Pons (tissue), 1 donor: ENCODE results near the gene VWA1.
"Not testable (repeated sequence)": the region's sequence is repeated elsewhere in the genome, so short reads cannot be mapped to it uniquely, and the experiment has no call there.

Experiments used
- DNase-seq: peaks from one replicate; pipeline ENCODE4 v3.0.0-alpha.2; 2016; ENCODE audit warnings: low spot score

The VWA1 gene

DNA sequence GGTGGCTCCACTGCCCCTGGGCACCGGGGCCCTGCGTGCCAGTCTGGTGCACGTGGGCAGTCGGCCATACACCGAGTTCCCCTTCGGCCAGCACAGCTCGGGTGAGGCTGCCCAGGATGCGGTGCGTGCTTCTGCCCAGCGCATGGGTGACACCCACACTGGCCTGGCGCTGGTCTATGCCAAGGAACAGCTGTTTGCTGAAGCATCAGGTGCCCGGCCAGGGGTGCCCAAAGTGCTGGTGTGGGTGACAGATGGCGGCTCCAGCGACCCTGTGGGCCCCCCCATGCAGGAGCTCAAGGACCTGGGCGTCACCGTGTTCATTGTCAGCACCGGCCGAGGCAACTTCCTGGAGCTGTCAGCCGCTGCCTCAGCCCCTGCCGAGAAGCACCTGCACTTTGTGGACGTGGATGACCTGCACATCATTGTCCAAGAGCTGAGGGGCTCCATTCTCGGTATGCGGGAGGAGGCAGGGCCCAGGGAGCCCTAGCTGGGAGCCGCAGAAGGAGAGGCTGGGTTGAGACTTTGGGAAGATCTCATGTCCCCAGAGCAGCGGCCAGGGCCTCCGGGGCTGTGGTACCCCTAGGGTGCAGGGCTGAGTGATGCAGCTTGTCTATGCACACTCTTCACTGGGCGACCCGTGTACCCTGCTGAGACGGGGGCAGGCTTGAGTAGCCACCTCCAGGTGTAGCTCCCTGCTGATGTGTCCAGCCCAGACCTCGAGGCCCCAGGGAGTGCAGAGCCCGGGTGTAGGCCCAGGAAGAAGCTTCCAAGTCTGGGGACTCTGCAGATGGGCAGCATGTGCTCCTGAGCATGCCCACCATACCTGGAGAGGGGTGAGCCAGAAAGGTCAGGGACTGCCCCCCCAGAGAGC is 1.8 kb downstream of the VWA1 start:
- DNase-seq = no peak

DNA sequence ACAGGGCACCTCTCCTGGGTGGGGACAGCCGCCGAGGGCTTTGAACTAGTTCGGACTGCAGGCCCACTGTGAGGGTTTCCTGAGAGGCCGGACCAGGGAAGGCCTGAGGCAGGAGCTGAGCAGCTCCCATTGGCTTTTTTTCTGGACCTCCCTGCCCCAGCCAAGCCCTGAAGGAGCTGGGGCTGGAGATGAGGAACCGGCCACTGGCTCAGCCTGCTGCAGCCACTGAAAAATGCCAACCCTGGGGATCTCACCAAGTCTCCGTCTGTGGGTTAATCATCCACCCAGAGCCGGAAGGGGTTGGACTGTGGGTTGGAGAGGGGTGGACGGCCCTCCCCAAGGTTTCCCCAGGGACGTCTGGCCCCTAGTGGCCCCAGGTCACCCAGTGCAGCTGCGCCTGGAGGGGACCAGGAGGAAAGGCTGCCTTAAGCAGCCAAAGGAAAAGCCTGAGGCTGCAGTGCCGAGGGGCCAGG is 2.5 kb downstream of the VWA1 start:
- no peak for DNase-seq

DNA sequence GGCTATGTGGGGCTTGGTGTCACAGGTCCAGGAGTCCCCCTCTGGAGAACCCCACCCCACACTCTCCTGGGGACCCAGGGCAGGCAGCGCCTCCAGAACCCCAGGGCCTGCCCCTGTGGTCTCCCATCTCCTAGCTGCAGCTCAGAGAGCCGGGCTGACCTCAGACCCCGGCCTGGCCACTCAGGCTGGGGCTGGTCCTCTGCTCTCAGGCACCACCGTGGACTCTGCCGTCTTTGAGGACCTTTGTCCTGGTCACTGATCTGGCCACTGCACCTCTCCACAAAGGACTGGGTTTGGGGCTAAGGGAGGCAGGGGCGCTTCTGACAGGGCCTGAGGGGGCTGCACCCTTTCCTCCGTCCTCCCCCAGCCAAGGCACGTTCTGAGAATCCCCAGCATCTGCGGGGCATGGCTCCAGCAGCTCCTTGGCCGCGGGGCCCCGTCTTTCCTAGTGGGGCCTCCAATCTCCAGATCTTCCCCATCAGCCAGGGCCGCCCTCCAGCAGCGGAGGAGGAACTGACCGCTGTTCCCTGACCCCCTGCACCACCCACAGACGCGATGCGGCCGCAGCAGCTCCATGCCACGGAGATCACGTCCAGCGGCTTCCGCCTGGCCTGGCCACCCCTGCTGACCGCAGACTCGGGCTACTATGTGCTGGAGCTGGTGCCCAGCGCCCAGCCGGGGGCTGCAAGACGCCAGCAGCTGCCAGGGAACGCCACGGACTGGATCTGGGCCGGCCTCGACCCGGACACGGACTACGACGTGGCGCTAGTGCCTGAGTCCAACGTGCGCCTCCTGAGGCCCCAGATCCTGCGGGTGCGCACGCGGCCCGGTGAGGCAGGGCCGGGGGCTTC is 3.3 kb downstream of the VWA1 start:
- no peak for DNase-seq

DNA sequence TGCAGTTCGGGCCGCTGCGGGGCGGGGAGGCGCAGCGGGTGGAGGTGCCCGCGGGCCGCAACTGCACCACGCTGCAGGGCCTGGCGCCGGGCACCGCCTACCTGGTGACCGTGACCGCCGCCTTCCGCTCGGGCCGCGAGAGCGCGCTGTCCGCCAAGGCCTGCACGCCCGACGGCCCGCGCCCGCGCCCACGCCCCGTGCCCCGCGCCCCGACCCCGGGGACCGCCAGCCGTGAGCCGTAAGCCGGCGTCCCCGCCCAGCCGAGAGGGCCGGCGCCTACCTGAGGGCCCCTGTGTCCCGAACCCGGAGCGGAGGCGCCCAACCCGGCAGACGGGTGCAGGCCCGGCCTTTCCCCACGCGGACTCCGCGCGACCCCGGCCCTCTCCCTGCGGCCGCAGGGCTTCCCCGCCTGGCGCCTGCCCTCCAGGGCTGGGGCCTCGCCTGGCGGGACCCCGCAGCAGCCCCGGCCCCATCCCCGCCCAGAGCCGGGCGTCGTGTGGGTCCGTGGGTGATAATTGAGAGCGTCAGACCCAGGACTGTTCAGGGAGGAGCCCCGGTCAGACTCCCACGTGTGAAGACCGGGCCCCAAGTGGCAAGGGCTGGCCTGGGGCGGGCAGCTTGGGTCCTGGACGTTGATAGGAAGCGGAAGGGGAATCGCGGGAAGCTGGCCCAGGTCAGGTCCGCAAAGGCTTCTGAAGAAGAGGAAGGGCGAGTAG is 4.2 kb downstream of the VWA1 start:
- no peak for DNase-seq

DNA sequence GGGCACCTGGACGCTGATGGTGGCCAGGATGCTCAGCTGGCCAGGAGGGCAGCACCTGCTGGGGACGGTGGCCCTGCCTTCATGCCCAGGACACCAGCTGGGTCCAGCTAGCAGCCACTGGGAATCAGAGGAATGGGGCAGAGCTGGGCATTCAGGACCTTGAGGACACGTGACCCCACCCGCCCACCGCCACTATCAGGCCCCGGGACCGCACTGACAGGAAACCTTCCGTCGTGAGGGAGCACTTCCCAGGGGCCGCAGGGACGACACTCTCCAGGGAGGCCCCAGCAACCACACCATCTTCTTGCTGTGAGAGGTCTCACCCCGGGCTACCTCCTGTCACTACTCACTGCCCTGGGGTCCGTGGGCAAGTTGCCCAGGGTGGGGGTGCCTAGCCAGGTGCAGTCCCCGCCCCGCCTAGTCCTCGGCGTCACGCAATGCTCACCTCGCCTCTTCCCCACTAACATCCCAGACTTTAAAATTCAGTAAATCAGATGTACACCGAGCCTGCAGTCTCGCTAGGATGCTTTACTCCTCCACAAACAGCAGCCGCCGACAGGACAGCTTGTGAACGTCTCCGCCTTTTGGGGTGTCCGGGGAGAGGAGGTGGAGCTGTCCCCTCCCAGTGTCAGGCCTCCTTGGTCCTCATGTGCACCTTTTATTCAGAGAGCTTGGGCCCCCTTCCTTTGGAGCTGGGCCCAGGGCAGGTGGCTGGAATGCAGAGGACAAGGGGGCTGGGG is 4.9 kb downstream of the VWA1 start:
- no peak for DNase-seq

- no peak for DNase-seq
These were observed 5.8 kb downstream of the VWA1 start for GRCh38 chr1:1441002-1441888.

GRCh38 chr1:1442069-1442770 is 6.7 kb downstream of the VWA1 start:
- no peak for DNase-seq

- DNase-seq = not testable (repeated sequence)
These were observed 11.1 kb downstream of the VWA1 start for GRCh38 chr1:1446631-1447030.

GRCh38 chr1:1449099-1449739 is 13.7 kb downstream of the VWA1 start, which contains the start of gene ATAD3C:
Gene ATAD3C, plus strand, starts transcription at chr1:1449689. Its CDS starts 995 bp downstream, at chr1:1450684.
- DNase-seq = no peak

GRCh38 chr1:1450616-1451015 is 15.1 kb downstream of the VWA1 start:
- DNase-seq = not testable (repeated sequence)

DNA sequence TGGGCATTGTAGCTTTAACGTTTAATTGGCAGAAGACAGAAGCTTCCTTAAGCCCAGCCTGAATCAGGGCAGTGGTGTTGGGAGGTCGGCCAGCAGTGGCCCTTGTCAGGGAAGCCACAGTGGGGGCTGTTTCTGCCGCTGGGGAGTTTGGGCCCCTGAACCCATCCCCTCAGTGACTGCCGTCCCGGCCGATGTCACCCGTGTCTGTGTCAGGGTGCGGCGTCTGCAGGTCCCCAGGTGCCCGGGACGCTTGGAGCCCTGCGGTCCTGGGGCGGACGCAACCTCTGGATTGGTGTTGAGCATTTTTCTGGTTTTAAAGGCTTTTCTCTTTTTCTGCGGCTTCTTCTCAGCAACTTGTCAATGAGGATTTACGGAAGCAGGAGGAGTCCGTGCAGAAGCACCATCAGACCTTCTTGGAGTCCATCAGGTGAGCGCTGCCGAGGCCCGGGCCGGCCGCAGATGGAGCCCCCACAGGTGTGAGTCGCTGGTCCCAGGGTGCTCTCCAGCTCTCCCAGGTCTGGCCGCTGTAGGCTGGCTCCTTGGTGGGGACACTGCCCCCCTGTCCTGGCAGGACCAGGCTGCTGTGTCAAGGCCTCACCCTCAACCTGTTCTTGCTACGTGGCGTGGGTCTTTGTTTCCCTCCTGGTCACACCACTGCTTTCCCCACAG is 16.3 kb downstream of the VWA1 start:
- DNase-seq = no peak

DNA sequence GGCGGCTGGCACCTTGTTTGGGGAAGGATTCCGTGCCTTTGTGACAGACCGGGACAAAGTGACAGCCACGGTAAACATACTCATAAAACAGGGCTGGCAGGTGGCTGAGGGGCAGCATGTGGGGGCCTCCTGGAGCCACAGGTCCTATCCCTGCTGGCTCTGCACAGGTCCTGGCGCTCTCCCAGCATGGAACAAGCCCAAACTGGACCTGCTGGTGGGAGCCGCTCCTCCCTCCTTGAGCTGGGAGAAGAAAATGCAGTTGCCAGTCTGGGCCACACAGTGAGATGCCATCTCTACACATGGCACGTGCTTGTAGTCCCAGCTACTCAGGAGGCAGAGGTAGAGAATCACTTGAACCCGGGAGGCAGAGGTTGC is 16.9 kb downstream of the VWA1 start:
- DNase-seq = not testable (repeated sequence)

- DNase-seq = no peak
These were observed 17.4 kb downstream of the VWA1 start for GRCh38 chr1:1452882-1453281.

- not testable (repeated sequence) for DNase-seq
These were observed 19.0 kb downstream of the VWA1 start for GRCh38 chr1:1454286-1455056.

DNA sequence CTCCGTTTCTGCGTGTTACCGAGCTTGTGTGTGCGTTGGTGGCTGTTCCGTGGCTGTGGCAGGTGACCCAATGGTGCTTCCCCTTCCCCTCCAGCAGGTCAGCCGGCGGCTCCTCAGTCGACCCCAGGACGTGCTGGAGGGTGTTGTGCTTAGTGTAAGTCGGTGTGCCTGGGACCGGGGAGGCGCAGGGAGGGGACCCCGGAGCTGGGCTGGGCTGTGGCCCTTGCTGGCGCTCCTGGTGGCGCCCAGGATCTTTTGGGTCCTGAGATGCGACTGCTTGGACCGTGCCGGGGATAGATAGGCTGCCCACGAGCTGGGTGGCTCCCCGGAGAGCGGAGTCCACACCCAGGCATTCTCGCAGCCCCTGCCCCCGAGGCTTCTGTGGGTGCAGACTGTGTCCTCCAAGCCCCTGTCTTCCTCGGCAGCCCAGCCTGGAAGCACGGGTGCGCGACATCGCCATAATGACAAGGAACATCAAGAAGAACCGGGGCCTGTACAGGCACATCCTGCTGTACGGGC is 19.9 kb downstream of the VWA1 start:
- DNase-seq = no peak

GRCh38 chr1:1455934-1456333 is 20.4 kb downstream of the VWA1 start:
- not testable (repeated sequence) for DNase-seq

GRCh38 chr1:1456683-1457255 is 21.3 kb downstream of the VWA1 start:
- DNase-seq = not testable (repeated sequence)
